ENCODE measurements around the gene ZNF786.
A peak's percentile ranks its signal among the peaks of the same experiment; 100 is the strongest.
"Not testable (repeated sequence)": the region's sequence is repeated elsewhere in the genome, so short reads cannot be mapped to it uniquely, and the experiment has no call there.

The ZNF786 gene

DNA sequence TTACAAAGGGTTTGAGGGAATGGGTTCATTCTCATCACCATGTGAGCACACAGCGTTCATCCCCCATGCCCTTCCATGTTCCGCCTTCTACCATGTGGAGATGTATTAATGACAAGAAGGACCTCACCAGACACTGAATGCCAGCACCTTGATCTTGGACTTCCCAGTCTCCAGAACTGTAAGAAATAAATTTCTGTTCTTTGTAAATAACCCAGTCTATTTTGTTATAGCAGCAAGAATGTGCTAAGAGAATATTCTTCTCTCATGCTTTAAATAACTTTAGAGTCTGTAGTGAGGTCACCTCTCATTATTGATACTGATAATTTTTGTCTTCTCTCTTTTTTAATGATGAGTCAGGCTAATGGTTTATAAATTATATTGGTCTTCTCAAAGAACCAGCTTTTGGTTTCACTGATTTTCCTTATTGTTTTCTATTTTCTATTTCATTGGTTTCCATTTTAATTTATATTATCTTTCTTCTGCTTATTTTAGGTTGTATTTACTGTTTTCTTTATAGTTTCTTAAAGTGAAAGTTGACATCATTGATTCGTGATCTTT lies 59.1 kb downstream of the ZNF786 start:
- no peak for DNase-seq (ENCODE audit: low read depth in 2 of 2)

DNA sequence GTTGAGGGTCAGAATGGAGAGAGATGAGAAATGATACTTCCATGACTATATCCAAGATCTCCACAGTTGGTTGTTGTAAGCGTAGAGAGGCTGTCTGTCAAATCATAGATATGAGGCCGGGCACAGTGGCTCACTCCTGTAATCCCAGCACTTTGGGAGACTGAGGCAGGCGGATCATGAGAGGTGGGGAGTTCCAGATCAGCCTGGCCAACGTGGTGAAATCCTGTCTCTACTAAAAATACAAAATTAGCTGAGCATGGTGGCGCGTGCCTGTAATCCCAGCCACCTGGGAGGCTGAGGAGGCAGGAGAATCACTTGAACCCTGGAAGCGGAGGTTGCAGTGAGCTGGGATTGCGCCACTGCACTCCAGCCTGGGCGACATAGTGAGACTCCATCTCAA lies 60.1 kb downstream of the ZNF786 start:
- not testable (repeated sequence) for DNase-seq (ENCODE audit: low read depth in 2 of 2)

DNA sequence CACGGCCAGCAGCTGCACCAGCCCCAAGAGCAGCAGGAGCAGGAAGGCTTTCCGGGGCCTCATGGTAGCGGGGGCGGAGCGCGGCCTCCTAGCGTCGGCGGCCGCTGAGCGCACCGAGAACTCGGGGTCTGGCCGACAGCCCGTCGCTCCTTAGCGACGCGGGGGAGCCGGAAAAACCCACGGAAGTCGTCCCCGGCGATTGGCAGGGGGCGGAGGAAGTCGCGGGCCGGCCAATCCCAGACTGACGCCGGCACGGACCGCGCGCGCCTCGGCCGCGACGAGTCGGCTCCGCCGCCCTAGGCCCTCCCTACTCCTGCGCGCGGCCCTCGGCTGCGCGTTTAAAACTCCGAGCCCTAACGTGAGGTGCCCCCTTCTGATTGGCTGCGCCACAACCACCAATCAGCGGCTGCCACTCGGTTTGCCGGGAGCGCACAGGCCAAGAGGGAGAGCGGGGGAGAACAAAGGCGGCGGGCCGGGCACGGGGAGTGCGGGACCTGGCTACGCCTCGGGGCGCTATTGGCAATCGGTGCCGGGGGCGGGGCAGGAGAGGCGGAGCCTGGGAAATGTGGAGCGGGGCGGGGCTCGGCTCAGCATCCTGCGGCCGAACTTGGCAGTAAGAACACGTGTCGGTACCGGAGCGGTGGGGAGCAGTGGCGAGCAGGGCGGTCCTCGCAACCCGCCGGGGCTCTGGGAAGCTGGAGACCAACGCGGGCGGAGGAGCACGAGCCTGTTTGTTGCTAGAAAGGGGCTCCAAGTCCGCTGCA lies 62.0 kb downstream of the ZNF786 start, which contains the start of gene PDIA4:
PDIA4 (minus strand) TSS at position 160 of the 764 bp plus-strand sequence; CDS start at position 63, 97 bp downstream.
- DNase-seq (ENCODE audit: low read depth in 2 of 2) = peak; percentile 100

DNA sequence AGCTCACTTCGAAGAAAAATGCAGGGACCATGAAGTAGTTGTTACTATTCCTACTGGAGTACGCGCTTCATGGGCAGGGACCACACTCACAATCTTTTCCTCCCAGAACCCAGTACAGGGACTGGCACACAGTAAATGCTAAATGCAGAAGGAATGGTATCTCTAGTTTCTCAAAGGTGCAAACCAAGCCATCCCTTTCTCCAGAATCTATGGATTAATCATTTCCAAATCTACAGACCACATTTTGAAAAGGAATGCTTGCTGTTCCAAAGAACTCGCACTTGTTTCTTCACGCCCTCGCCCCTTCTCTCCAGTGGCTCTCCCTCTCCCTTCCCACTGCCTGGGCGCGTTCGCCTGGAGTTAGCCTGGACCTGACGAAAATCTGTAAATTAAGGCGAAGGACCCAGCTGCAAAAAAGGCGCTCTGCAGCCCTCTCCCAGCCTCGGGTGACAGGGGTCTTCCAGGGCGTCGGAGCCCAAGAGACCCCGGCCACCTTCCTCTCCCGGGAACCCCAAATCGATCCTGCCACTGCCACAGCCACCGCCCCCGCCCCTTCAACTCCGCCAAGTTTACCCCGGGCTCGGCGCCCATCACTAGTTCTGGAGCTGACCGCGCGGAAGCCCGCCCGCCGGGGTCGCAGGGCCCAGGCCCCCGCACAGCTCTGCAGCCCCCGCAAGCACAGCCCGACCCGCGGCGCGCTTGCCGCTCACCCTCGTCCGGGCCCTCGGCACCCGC lies 62.7 kb downstream of the ZNF786 start:
- DNase-seq (ENCODE audit: low read depth in 2 of 2) = no peak

DNA sequence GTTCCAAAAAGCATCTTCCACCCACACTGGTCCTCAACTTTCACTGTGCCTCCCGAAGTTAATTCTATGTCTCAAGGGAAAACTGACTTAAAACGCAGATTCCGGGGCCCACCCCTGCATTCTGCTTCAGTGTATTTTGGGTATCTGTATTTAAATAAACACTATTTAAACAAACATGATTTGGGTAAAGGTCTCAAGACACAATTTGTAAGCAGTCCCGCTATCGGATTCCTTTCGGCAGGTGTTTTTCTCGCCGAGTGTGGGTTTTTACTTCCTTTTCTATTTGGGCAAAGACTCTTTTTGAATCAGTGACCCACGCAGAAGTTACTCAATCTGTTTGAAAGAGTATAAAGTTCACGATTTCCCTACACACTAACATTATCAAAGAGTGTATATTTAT lies 63.5 kb downstream of the ZNF786 start:
- no peak for DNase-seq (ENCODE audit: low read depth in 2 of 2)

DNA sequence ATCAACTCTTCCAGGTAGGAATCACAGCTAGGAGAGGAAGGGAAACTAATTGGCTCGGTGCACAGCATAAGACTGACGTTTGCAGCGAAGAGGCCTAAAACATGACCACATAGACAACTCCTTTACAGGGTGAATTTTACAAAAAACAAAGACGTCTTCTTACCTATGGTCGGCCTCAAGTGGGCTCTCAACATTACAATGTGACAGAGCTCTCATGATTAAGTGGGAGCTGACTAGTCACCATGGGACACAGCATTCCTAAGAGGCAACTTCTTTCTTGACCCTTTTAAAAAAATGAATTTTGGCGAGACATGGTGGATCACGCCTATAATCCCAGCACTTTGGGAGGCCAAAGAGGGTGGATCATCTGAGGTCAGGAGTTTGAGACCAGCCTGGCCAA lies 66.9 kb downstream of the ZNF786 start:
- DNase-seq (ENCODE audit: low read depth in 2 of 2) = no peak

DNA sequence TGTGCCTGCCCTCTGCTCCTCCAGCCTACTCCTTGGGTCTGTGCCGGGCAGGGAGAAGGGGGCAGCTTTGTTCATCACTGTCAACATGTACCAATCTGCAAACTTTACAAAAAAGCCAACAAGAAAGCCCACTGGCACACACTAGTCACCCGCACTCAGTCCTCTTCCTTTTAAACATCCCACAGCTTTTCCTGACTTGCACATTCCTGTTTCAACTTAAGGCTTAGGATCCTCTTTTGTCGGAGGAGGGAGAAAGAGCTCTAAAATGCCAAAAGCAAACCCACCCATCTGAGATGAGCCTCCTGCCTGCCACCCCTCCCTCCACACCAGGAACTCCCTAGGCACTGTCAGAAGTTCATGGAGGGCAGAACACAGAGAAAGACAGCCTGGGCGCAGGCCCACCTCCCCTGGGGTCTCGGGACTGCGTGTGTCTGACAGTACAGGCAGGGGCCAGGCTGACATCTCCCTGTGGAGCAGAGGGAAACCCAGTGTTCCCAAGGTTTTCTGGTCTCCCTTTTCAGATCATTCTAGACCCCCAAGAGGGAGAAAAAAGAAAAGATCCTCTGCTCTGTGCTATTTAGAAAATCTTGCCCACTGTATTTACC lies 67.7 kb downstream of the ZNF786 start:
- no peak for DNase-seq (ENCODE audit: low read depth in 2 of 2)

DNA sequence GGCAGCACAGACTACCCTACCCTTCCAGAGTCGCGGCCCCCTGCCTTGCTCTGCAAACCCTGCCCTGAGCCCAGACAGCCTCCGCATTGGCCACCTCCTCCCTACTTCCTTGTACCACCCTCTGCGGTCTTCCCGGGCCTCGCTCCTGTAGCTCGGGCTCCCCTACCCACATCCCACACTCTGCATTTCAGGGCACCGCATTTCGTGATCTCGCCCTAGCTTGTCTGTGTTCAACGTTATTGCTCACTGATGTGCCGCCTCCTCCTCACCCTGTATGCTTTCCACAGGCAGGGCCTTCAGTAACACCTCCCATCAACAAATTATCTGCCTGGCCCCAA lies 68.8 kb downstream of the ZNF786 start:
- DNase-seq (ENCODE audit: low read depth in 2 of 2) = no peak

DNA sequence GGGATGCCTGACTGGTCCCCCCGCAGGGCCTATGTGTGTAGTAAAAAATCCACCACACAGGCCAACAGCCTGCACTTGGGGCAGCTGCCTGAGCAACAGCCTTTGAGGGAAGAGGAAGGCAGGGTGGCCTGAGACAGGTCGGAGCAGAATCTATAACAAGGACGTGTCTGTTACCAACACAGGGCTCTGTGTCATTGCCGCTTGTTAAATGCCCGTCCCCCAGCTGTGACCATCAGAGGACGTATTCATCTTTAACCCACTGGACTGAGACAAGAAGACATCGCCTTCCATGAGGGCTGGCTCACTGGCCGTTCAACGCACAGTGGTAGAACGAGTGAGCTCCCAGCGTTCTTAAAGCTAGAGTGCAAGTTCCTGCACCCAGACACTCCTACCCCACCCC lies 70.0 kb downstream of the ZNF786 start:
- no peak for DNase-seq (ENCODE audit: low read depth in 2 of 2)

Measured in stimulated activated CD8-positive, alpha-beta memory T cell treated with anti-CD3 and anti-CD28 coated beads, Interleukin-15, amount 100 ng/mL, for 48 hours (primary cell).